H9 (cell line): ENCODE data around the gene CTNNBL1. TPM values are rescaled to one million over a fixed set of nuclear protein-coding genes. Genes with fewer than 3 reads are reported as not detected.
A peak's percentile ranks its signal among the peaks of the same experiment; 100 is the strongest.

Experiments
- DNase-seq: peaks from one replicate; pipeline ENCODE4 v3.0.0-alpha.2; 2017
- H2AFZ ChIP-seq: one replicate; pipeline ENCODE4 v1.6.1; 2013; ENCODE audit warnings: mild to moderate bottlenecking, low read length, control low read depth, moderate library complexity
- H2AK5ac ChIP-seq: 2 replicates; pipeline ENCODE4 v1.6.1; 2013; ENCODE audit warnings: low read length, control low read depth, mixed read lengths; ENCODE audit not compliant: insufficient read length
- H2BK120ac ChIP-seq: one replicate; pipeline ENCODE4 v1.6.1; 2013; ENCODE audit warnings: low read depth, mild to moderate bottlenecking, low read length, control low read depth, inconsistent platforms; ENCODE audit not compliant: poor library complexity, severe bottlenecking
- H2BK12ac ChIP-seq: 2 replicates; pipeline ENCODE4 v1.6.1; 2013; ENCODE audit warnings: low read length, control low read depth, mixed read lengths, low read depth; ENCODE audit not compliant: insufficient read length
- H2BK15ac ChIP-seq: 2 replicates; pipeline ENCODE4 v1.6.1; 2013; ENCODE audit warnings: low read depth, low read length, control low read depth
- H2BK20ac ChIP-seq: one replicate; pipeline ENCODE4 v1.6.1; 2013; ENCODE audit warnings: low read depth, mild to moderate bottlenecking, low read length, control low read depth, inconsistent platforms; ENCODE audit not compliant: poor library complexity, severe bottlenecking
- H2BK5ac ChIP-seq: 2 replicates; pipeline ENCODE4 v1.6.1; 2013; ENCODE audit warnings: low read length, control low read depth, mixed read lengths; ENCODE audit not compliant: insufficient read length
- H3K14ac ChIP-seq: 2 replicates; pipeline ENCODE4 v1.6.1; 2013; ENCODE audit warnings: low read length, control low read depth; ENCODE audit not compliant: insufficient read depth
- H3K18ac ChIP-seq: 2 replicates; pipeline ENCODE4 v1.6.1; 2013; ENCODE audit warnings: low read depth, mild to moderate bottlenecking, mixed read lengths, low read length, control low read depth; ENCODE audit not compliant: insufficient read length
- H3K23ac ChIP-seq: 2 replicates; pipeline ENCODE4 v1.6.1; 2013; ENCODE audit warnings: low read length, control low read depth, mixed read lengths, low read depth; ENCODE audit not compliant: insufficient read length
- H3K23me2 ChIP-seq: 2 replicates; pipeline ENCODE4 v1.6.1; 2013; ENCODE audit warnings: low read depth, mild to moderate bottlenecking, mixed read lengths, low read length, control low read depth; ENCODE audit not compliant: insufficient read length, poor library complexity, severe bottlenecking
- H3K27ac ChIP-seq: 2 replicates; pipeline ENCODE4 v1.5.1; 2013; ENCODE audit warnings: low read length, control low read depth, mixed read lengths, low read depth; ENCODE audit not compliant: insufficient read length
- H3K27me3 ChIP-seq: 2 replicates; pipeline ENCODE4 v1.6.1; 2013; ENCODE audit warnings: low read length, control low read depth, inconsistent platforms; ENCODE audit not compliant: insufficient read depth
- H3K4ac ChIP-seq: 2 replicates; pipeline ENCODE4 v1.6.1; 2013; ENCODE audit warnings: low read depth, mild to moderate bottlenecking, control low read depth, inconsistent platforms, low read length, moderate library complexity
- H3K4me1 ChIP-seq: 2 replicates; pipeline ENCODE4 v1.6.1; 2013; ENCODE audit warnings: low read length, control low read depth, inconsistent platforms; ENCODE audit not compliant: insufficient read depth
- H3K4me2 ChIP-seq: 2 replicates; pipeline ENCODE4 v1.6.1; 2013; ENCODE audit warnings: low read length, control low read depth, mixed read lengths; ENCODE audit not compliant: insufficient read length, insufficient read depth
- H3K56ac ChIP-seq: 2 replicates; pipeline ENCODE4 v1.6.1; 2013; ENCODE audit warnings: low read depth, mild to moderate bottlenecking, mixed read lengths, low read length, control low read depth; ENCODE audit not compliant: insufficient read length
- H3K79me1 ChIP-seq: 2 replicates; pipeline ENCODE4 v1.6.1; 2013; ENCODE audit warnings: low read depth, mild to moderate bottlenecking, moderate library complexity, low read length, control low read depth, inconsistent platforms; ENCODE audit not compliant: insufficient read depth, poor library complexity, severe bottlenecking
- H3K79me2 ChIP-seq: 2 replicates; pipeline ENCODE4 v1.6.1; 2013; ENCODE audit warnings: low read length, control low read depth, inconsistent platforms; ENCODE audit not compliant: insufficient read depth
- H3K9ac ChIP-seq: 2 replicates; pipeline ENCODE4 v1.6.1; 2013; ENCODE audit warnings: low read length, control low read depth, mixed read lengths; ENCODE audit not compliant: insufficient read length; ENCODE audit errors: extremely low read depth
- H3K9me3 ChIP-seq: one replicate; pipeline ENCODE4 v1.6.1; 2013; ENCODE audit warnings: low read depth, low read length, inconsistent platforms; ENCODE audit not compliant: control insufficient read depth
- H3T11ph ChIP-seq: one replicate; pipeline ENCODE4 v1.6.1; 2013; ENCODE audit warnings: mild to moderate bottlenecking, low read length, control low read depth, inconsistent platforms
- H4K20me1 ChIP-seq: one replicate; pipeline ENCODE4 v1.6.1; 2013; ENCODE audit not compliant: control insufficient read depth, insufficient read length, insufficient read depth
- H4K5ac ChIP-seq: 2 replicates; pipeline ENCODE4 v1.6.1; 2013; ENCODE audit warnings: low read depth, mild to moderate bottlenecking, mixed read lengths, low read length, control low read depth; ENCODE audit not compliant: insufficient read length
- H4K8ac ChIP-seq: replicated peaks from 2 replicates; pipeline ENCODE4 v1.6.1; 2013; ENCODE audit warnings: low read length, control low read depth, mixed read lengths, low read depth; ENCODE audit not compliant: insufficient read length
- H4K91ac ChIP-seq: 2 replicates; pipeline ENCODE4 v1.6.1; 2013; ENCODE audit warnings: low read depth, mild to moderate bottlenecking, moderate library complexity, mixed read lengths, low read length, control low read depth; ENCODE audit not compliant: insufficient read length
- H3K27ac Mint-ChIP-seq, 3 experiments: 2 replicates in 2 of 3; 3 replicates in 1 of 3; pipeline ENCODE4 v1.8.0; 2020 to 2021; ENCODE audit warnings: mixed read lengths in 3 of 3, mild to moderate bottlenecking in 1 of 3, moderate library complexity in 1 of 3
- H3K27me3 Mint-ChIP-seq: 2 replicates; pipeline ENCODE4 v1.8.0; 2021; ENCODE audit warnings: low read depth, mild to moderate bottlenecking, moderate library complexity, mixed read lengths
- H3K36me3 Mint-ChIP-seq, 3 experiments: 2 replicates in 2 of 3; 3 replicates in 1 of 3; pipeline ENCODE4 v1.8.0; 2020 to 2021; ENCODE audit warnings: low read depth in 3 of 3, mixed read lengths in 3 of 3; ENCODE audit not compliant: insufficient read depth in 1 of 3
- H3K4me1 Mint-ChIP-seq, 2 experiments: 2 replicates each; pipeline ENCODE4 v1.8.0; 2020; ENCODE audit warnings: mixed read lengths in 2 of 2
- H3K4me3 Mint-ChIP-seq, 2 experiments: 2 replicates in 1 of 2; 3 replicates in 1 of 2; pipeline ENCODE4 v1.8.0; 2020 to 2021; ENCODE audit warnings: mild to moderate bottlenecking in 2 of 2, mixed read lengths in 2 of 2, moderate library complexity in 1 of 2
- H3K9me3 Mint-ChIP-seq, 2 experiments: 2 replicates in 1 of 2; 3 replicates in 1 of 2; pipeline ENCODE4 v1.8.0; 2020; ENCODE audit warnings: mild to moderate bottlenecking in 2 of 2, mixed read lengths in 2 of 2, moderate library complexity in 1 of 2
- WGBS: extraction: QIAGEN DNeasy Blood & Tissue Kit; methylation state at CpG from one replicate; pipeline ENCODE4 v1.1.7; 2013; ENCODE audit warnings: missing lambda C conversion rate, low lambda C conversion rate, mixed read lengths; ENCODE audit not compliant: insufficient read length; ENCODE audit errors: extremely low coverage; 5-methylcytosine and 5-hydroxymethylcytosine counted together
- total RNA-seq: library from RNA; stranded (reverse); gene quantifications from 2 replicates; pipeline ENCODE4 v1.2.1, GENCODE V29; 2021
- TF ChIP-seq, protein P1 (sequence below): fragments of 200-600 bp; sonication (generic); conservative IDR thresholded peaks from 3 replicates; pipeline ENCODE4 v1.8.0; 2021; ENCODE audit warnings: antibody characterized with exemption, mild to moderate bottlenecking

Gene CTNNBL1
- total RNA-seq, 1 experiment from 2014 or later: 67.2 TPM

GRCh38 chr20:37872161-37872560 lies 178.3 kb downstream of the CTNNBL1 start:
- Histone ChIP-seq H2BK12ac (no peak overlapping the region), H4K20me1 (peaks cover 3% of the 10 kb centered on the region), H3K79me2 (no peaks in the 10 kb centered on the region), H3K23me2 (no peaks in the 10 kb centered on the region), H3K56ac (no peak overlapping the region), H4K5ac (no peak overlapping the region), H2BK5ac (no peak overlapping the region), H2AFZ (no peak overlapping the region), H4K8ac (no peak overlapping the region), H2BK15ac (no peak overlapping the region), H3K18ac (no peak overlapping the region), H3K79me1 (no peaks in the 10 kb centered on the region), H3K27me3 (no peaks in the 10 kb centered on the region), H3K9me3 (no peaks in the 10 kb centered on the region), H3K4me1 (peaks cover 5% of the 10 kb centered on the region; the same call in 1 of the 2 replicates), H3K27ac (no peak overlapping the region), H3T11ph (no peak overlapping the region), H2AK5ac (no peak overlapping the region), H3K23ac (no peak overlapping the region), H3K14ac (no peak overlapping the region), H4K91ac (no peak overlapping the region), H3K9ac (no peak overlapping the region), H2BK120ac (no peak overlapping the region), H3K4ac (no peak overlapping the region), H2BK20ac (no peak overlapping the region), H3K4me2 (no peak overlapping the region)
- Mint-ChIP-seq H3K27me3 (no peaks in the 10 kb centered on the region; the same call in none of the 2 replicates), H3K27ac (0 out of 7 replicates have a peak overlapping the region, but pooled peaks of 1 of the 3 experiments have one; percentile 13), H3K4me1 (peaks cover 24 to 27% of the 10 kb centered on the region in 2 experiments), H3K36me3 (peaks cover 8 to 23% (median 16%) of the 10 kb centered on the region in 3 experiments; a peak in 5 of 7 replicates), H3K9me3 (no peaks in the 10 kb centered on the region), H3K4me3 (no peak overlapping the region)
- no peak for DNase-seq
- whole genome bisulfite sequencing: no CpG with 5 or more reads among the region's 9 CpGs
- TF ChIP-seq, protein P1, sequence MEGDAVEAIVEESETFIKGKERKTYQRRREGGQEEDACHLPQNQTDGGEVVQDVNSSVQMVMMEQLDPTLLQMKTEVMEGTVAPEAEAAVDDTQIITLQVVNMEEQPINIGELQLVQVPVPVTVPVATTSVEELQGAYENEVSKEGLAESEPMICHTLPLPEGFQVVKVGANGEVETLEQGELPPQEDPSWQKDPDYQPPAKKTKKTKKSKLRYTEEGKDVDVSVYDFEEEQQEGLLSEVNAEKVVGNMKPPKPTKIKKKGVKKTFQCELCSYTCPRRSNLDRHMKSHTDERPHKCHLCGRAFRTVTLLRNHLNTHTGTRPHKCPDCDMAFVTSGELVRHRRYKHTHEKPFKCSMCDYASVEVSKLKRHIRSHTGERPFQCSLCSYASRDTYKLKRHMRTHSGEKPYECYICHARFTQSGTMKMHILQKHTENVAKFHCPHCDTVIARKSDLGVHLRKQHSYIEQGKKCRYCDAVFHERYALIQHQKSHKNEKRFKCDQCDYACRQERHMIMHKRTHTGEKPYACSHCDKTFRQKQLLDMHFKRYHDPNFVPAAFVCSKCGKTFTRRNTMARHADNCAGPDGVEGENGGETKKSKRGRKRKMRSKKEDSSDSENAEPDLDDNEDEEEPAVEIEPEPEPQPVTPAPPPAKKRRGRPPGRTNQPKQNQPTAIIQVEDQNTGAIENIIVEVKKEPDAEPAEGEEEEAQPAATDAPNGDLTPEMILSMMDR: no peak
